IMR-90 (cell line): ENCODE results near the gene DBNDD2. TPM values are rescaled to one million over a fixed set of nuclear protein-coding genes. Genes with fewer than 3 reads are reported as not detected.

ENCODE experiments used
- ATAC-seq: fragments of 200-7000 bp; cut with Tn5 transposase; 2 replicates; pipeline ENCODE4 v1.9.1; 2020; ENCODE audit warnings: low read depth, mild to moderate bottlenecking, moderate library complexity
- BruUV-seq: library from RNA; stranded (reverse); fragments of 400-500 nt; replicated peaks from 2 replicates; lab custom pipeline; 2021; lab: Mats Ljungman, UMichigan
- CTCF ChIA-PET: fragments of 300-600 bp; formaldehyde crosslinking; extraction: SDS; loops from one replicate; lab custom pipeline; 2021; ENCODE audit warnings: antibody characterized with exemption; lab: Yijun Ruan, JAX
- POLR2A ChIA-PET: fragments of 300-600 bp; sonication (Branson Sonifier 250); formaldehyde crosslinking; loops from one replicate; lab custom pipeline; 2022; ENCODE audit warnings: antibody characterized with exemption; ENCODE audit not compliant: unreplicated experiment; lab: Charles Lee
- DNase-seq: peaks from one replicate; pipeline ENCODE4 v3.0.0; 2013
- H2AFZ ChIP-seq: replicated peaks from 2 replicates; pipeline ENCODE3; 2013; ENCODE audit warnings: low read length, mild to moderate bottlenecking; ENCODE audit not compliant: poor library complexity
- H2AK5ac ChIP-seq: 2 replicates; pipeline ENCODE4 v1.6.1; 2013; ENCODE audit warnings: low read depth, low read length, inconsistent platforms
- H2AK9ac ChIP-seq: replicated peaks from 2 replicates; pipeline ENCODE3; 2013; ENCODE audit warnings: mild to moderate bottlenecking, low read depth, low read length, moderate library complexity; ENCODE audit not compliant: poor library complexity
- H2BK120ac ChIP-seq: 2 replicates; pipeline ENCODE4 v1.6.1; 2013; ENCODE audit warnings: low read depth, low read length, inconsistent platforms
- H2BK15ac ChIP-seq: 3 replicates; pipeline ENCODE4 v1.6.1; 2013; ENCODE audit warnings: low read depth, low read length, inconsistent platforms
- H2BK20ac ChIP-seq: 2 replicates; pipeline ENCODE4 v1.6.1; 2013; ENCODE audit warnings: low read depth, mild to moderate bottlenecking, inconsistent platforms, low read length, moderate library complexity
- H2BK5ac ChIP-seq: 2 replicates; pipeline ENCODE4 v1.6.1; 2013; ENCODE audit warnings: mild to moderate bottlenecking, low read depth, low read length, inconsistent platforms; ENCODE audit not compliant: poor library complexity, severe bottlenecking
- H3K14ac ChIP-seq: replicated peaks from 2 replicates; pipeline ENCODE4 v1.6.1; 2013; ENCODE audit warnings: low read depth, low read length, inconsistent platforms
- H3K18ac ChIP-seq: 2 replicates; pipeline ENCODE4 v1.6.1; 2013; ENCODE audit warnings: low read depth, low read length, control low read depth
- H3K23ac ChIP-seq: 2 replicates; pipeline ENCODE4 v1.6.1; 2013; ENCODE audit warnings: low read depth, low read length, inconsistent platforms
- H3K27ac ChIP-seq: 2 replicates; pipeline ENCODE4 v1.5.1; 2013; ENCODE audit warnings: mild to moderate bottlenecking, control low read depth, low read length; ENCODE audit not compliant: insufficient read depth
- H3K27me3 ChIP-seq: 2 replicates; pipeline ENCODE4 v1.6.1; 2013; ENCODE audit warnings: low read length; ENCODE audit not compliant: control insufficient read depth, insufficient read depth
- H3K36me3 ChIP-seq: 2 replicates; pipeline ENCODE4 v1.6.1; 2013; ENCODE audit warnings: low read length, mixed read lengths; ENCODE audit not compliant: control insufficient read depth, insufficient read depth
- H3K4ac ChIP-seq: 2 replicates; pipeline ENCODE4 v1.6.1; 2013; ENCODE audit warnings: low read depth, low read length, inconsistent platforms
- H3K4me1 ChIP-seq: 2 replicates; pipeline ENCODE4 v1.6.1; 2013; ENCODE audit warnings: low read length, mixed read lengths; ENCODE audit not compliant: control insufficient read depth, insufficient read depth
- H3K4me2 ChIP-seq: 2 replicates; pipeline ENCODE4 v1.6.1; 2013; ENCODE audit warnings: low read depth, mild to moderate bottlenecking, control low read depth, low read length, moderate library complexity
- H3K4me3 ChIP-seq: 2 replicates; pipeline ENCODE4 v1.5.1; 2013; ENCODE audit warnings: low read depth, mild to moderate bottlenecking, control low read depth, low read length, moderate library complexity; ENCODE audit not compliant: insufficient read depth
- H3K56ac ChIP-seq: 2 replicates; pipeline ENCODE4 v1.6.1; 2013; ENCODE audit warnings: low read length, inconsistent platforms; ENCODE audit not compliant: insufficient read depth; ENCODE audit errors: extremely low read depth
- H3K79me1 ChIP-seq, 2 experiments: 2 replicates each; pipeline ENCODE4 v1.6.1; 2013; ENCODE audit warnings: low read length in 2 of 2, inconsistent platforms in 1 of 2, low read depth in 1 of 2
- H3K9ac ChIP-seq: 2 replicates; pipeline ENCODE4 v1.6.1; 2013; ENCODE audit warnings: low read depth, low read length, control low read depth
- H3K9me1 ChIP-seq: 2 replicates; pipeline ENCODE4 v1.6.1; 2013; ENCODE audit warnings: low read length, inconsistent platforms; ENCODE audit not compliant: insufficient read depth
- H3K9me3 ChIP-seq: 2 replicates; pipeline ENCODE4 v1.6.1; 2013; ENCODE audit warnings: low read length; ENCODE audit not compliant: control insufficient read depth, insufficient read depth
- H4K20me1 ChIP-seq: 2 replicates; pipeline ENCODE4 v1.6.1; 2013; ENCODE audit warnings: low read length, inconsistent platforms; ENCODE audit not compliant: insufficient read depth
- H4K5ac ChIP-seq: 2 replicates; pipeline ENCODE4 v1.6.1; 2013; ENCODE audit warnings: mild to moderate bottlenecking, low read depth, low read length, control low read depth
- H4K8ac ChIP-seq, 2 experiments: 2 replicates each; pipeline ENCODE4 v1.6.1; 2013; ENCODE audit warnings: low read depth in 2 of 2, low read length in 2 of 2, control low read depth in 1 of 2, inconsistent platforms in 1 of 2
- H4K91ac ChIP-seq: 2 replicates; pipeline ENCODE4 v1.6.1; 2013; ENCODE audit warnings: low read depth, low read length, inconsistent platforms; ENCODE audit not compliant: insufficient read depth
- CHD1 ChIP-seq: IDR thresholded peaks from 2 replicates; pipeline ENCODE4 v1.6.1; 2012; ENCODE audit warnings: low read depth, low read length, improper control_type of control experiment
- CTCF ChIP-seq: conservative IDR thresholded peaks from 2 replicates; pipeline ENCODE4 v1.5.1; 2012; ENCODE audit warnings: mild to moderate bottlenecking, low read depth, low read length, improper control_type of control experiment
- MXI1 ChIP-seq: IDR thresholded peaks from 2 replicates; pipeline ENCODE4 v1.6.1; 2012; ENCODE audit warnings: low read depth, mild to moderate bottlenecking, low read length, moderate library complexity, borderline replicate concordance
- RFX5 ChIP-seq: IDR thresholded peaks from 2 replicates; pipeline ENCODE4 v1.8.0; 2012; ENCODE audit warnings: low read depth, mild to moderate bottlenecking, low read length, moderate library complexity
- SMC3 ChIP-seq: fragments of 150-350 bp; IDR thresholded peaks from 2 replicates; pipeline ENCODE4 v1.6.1; 2016; ENCODE audit warnings: low read depth, mild to moderate bottlenecking, antibody characterized with exemption, low read length, moderate library complexity
- WGBS, 2 experiments: methylation state at CpG; one replicate each; pipeline versions ENCODE4 v1.1.5 to v1.1.7; 2013; ENCODE audit warnings: missing lambda C conversion rate in 2 of 2; ENCODE audit not compliant: insufficient read length in 1 of 2; ENCODE audit errors: extremely low coverage in 2 of 2; 5-methylcytosine and 5-hydroxymethylcytosine counted together
- dilution Hi-C: fragments of 300-500 bp; cut with HindIII; formaldehyde crosslinking; loops from one replicate; pipeline ENCODE4 v1.14.3; 2018; ENCODE audit warnings: low sequenced_read_pairs; ENCODE audit not compliant: unreplicated experiment
- in situ Hi-C: fragments of 300-500 bp; cut with MboI; formaldehyde crosslinking; loops from 3 replicates; pipeline ENCODE4 v1.14.3; 2019; ENCODE audit warnings: low sequenced_read_pairs, inconsistent platforms, mixed read lengths
- intact Hi-C: fragments of 100-400 bp; cut with micrococcal nuclease; formaldehyde crosslinking; loops from 2 replicates; pipeline ENCODE4 v1.10.0; 2022
- polyA plus RNA-seq, 3 experiments: library from polyadenylated mRNA; depleted of rRNA; stranded (reverse); fragments of >200 nt; gene quantifications; 2 replicates each; pipeline ENCODE4 v1.2.3, GENCODE V29; 2012; ENCODE audit warnings: low replicate concordance in 1 of 3
- total RNA-seq: library from RNA; depleted of rRNA; stranded (reverse); fragments of >200 nt; gene quantifications from 2 replicates; pipeline ENCODE4 v1.2.3, GENCODE V29; 2012

DBNDD2 gene
- total and polyA plus RNA-seq, 2 of the 4 experiments (the other 2 are of a cell fraction), result 1.3 to 9.3 TPM

GRCh38 chr20:45410887-45411286, 2.8 kb downstream of the DBNDD2 start:
- H2AFZ ChIP-seq, result no peak overlapping the region
- H3K79me1 ChIP-seq, result peaks cover 0 to 13% of the 10 kb centered on the region in 2 experiments; a peak in 3 of 4 replicates
- H2AK9ac ChIP-seq, result no peak overlapping the region
- no peak overlapping the region for H4K91ac ChIP-seq
- BruUV-seq, result no TSS peak
- dilution Hi-C loops (no loop called here), in situ Hi-C loops (no loop called here), intact Hi-C loops (no loop called here)
- H2BK5ac ChIP-seq, result no peak overlapping the region
- no peaks in the 10 kb centered on the region; the same call in 1 of the 2 replicates for H3K36me3 ChIP-seq
- H3K56ac ChIP-seq, result no peak overlapping the region
- 95% methylated on average over 4 of the region's 8 CpGs; no CpG with 5 or more reads in 1 of the 2 experiments for WGBS, 2 experiments
- no peak overlapping the region for H4K5ac ChIP-seq
- no peaks in the 10 kb centered on the region for H4K20me1 ChIP-seq
- H3K4me3 ChIP-seq, result no peak overlapping the region
- no peaks in the 10 kb centered on the region for H3K9me1 ChIP-seq
- no peak overlapping the region for H3K9ac ChIP-seq
- H3K4me2 ChIP-seq, result no peak overlapping the region
- H2BK120ac ChIP-seq, result no peak overlapping the region
- TF ChIP-seq CTCF, result no peak
- no peak for TF ChIP-seq RFX5
- TF ChIP-seq SMC3, result no peak
- no peak for TF ChIP-seq MXI1
- no peak for TF ChIP-seq CHD1
- H4K8ac ChIP-seq, result no peak overlapping the region
- CTCF ChIA-PET, result no interaction called here
- no peak overlapping the region for H3K27ac ChIP-seq
- H3K18ac ChIP-seq, result no peak overlapping the region
- no peak overlapping the region for H2BK20ac ChIP-seq
- ATAC-seq (no peak), DNase-seq (no peak)
- POLR2A ChIA-PET, result interaction anchor here (0.5 kb wide), 1 partner anchor 361 kb away, joined by 9 read pairs; no protein-coding TSS in a partner anchor
- no peak overlapping the region for H2BK15ac ChIP-seq
- H2AK5ac ChIP-seq, result no peak overlapping the region
- peaks cover 2% of the 10 kb centered on the region; the same call in 1 of the 2 replicates for H3K4me1 ChIP-seq
- H3K4ac ChIP-seq, result no peak overlapping the region
- H3K23ac ChIP-seq, result no peak overlapping the region
- H3K14ac ChIP-seq, result no peak overlapping the region
- no peaks in the 10 kb centered on the region for H3K27me3 ChIP-seq
- no peaks in the 10 kb centered on the region for H3K9me3 ChIP-seq
